COLO829 (cell line): ENCODE data around the gene CAMK2B.

Experiments
- DNase-seq: peaks from one replicate; pipeline ENCODE4 v3.0.0; 2012; ENCODE audit warnings: low spot score

CAMK2B gene

DNA sequence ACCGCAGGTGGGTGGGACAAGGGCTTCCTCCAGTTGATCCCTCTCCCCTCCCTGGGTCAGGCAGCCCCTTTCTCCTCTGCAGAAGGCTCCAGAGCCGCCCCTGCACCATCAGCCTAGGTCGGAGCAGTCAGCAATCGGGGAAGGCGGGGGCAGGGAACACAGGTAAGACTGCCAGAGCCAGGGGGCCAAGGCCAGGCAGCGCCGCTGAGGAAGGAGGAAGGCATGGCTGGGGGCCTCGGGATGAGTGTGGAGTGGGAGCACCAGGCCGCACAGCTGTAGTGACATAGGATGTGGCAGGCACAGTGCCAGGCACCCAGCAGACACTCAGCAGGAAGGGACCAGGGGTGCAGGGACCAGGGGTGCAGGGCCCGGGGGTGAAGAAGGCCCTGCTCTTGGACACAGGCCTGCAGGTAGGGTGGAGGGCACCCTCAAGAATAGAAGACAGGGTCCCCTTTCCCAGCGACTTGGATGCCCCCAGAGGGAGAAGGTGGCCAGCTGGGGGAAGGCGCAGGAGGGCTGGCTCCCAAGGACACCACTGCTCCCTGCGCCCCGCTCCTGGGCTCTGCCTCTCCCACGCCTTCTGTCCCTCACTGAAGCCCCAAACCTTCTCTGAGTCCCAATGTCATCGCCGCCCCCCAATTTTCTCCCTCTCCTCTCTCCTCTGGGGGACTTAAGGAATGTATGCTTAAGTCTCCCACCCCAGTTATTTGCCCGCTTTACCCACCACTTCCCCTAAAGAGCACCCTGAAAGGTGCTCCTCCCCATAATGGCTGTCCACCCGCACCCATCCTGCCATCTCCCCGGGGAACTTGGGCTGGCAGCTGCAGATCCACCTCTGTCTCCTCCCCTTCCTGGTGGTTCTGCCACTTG is 38.5 kb downstream of the CAMK2B start:
- no peak for DNase-seq

DNA sequence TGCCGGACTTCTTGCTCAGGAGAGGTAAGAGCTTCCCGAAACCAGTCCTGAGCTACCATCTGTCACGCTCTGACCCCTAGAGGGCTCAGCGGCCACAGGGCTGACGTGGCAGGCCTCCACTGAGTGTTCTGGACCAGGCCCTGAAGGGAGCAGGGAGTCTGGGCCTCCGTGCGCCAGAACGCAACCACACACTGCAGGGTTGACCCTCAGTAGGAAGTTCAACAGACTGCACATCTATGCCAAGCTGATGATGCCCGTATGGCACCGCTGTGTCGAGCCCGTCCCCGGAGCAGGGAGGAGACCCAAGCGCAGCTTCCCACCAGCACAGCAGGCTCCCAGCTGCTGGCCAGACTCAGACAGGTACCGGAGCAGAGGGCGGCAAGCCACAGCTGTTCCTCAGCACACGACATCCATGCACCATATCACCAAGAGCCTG is 39.2 kb downstream of the CAMK2B start:
- no peak for DNase-seq

DNA sequence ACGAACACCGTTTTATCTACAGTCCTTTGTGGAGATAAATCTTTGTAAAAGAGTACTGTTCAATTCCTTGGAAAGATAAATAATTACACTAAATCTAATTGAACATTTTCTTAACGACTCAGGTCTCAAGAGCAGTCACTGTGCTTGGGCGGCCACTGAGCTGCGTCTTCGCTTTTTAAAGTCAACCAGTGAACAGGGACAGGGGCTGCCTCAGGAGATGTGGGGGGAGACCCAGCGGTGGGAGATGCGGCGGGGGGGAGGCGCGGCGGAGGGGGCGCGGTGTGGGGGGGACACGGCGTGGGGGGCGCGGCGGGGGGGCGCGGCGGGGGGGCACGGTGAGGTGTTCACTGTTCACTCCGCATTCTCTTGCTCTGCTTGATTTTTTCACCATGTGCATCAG is 39.8 kb downstream of the CAMK2B start:
- DNase-seq, result no peak

DNA sequence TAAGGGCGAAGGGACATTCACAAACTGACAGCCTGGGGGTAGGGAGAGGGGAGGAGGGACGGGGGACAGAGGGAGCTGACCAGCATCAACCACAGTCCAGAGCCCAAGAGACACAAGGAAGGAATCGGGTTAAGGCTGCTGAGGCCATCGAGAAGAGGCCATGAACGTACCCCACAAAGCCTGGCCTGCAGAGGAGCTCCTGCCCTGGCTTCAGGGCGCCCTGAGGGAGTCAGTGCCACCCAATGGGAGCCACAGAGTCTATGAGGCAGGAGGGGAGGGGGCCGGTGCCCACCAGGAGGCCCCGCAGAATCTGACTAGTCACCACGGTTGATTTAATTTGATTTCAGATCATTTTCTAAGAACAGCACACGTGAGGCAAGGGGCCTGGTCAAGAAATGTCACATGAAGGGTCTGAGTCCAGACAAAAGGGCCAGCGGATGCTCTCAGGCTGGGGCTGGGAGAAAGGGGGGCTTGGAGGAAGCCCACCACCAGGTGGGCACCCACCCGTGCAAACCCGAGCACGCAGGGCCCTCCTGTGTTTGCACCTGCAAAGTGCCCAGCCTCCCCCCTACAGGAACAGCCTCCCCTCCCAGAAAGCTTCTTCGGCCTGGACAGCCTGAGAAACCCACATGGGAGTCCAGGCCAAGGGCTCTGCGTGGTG is 40.4 kb downstream of the CAMK2B start:
- DNase-seq, result no peak

DNA sequence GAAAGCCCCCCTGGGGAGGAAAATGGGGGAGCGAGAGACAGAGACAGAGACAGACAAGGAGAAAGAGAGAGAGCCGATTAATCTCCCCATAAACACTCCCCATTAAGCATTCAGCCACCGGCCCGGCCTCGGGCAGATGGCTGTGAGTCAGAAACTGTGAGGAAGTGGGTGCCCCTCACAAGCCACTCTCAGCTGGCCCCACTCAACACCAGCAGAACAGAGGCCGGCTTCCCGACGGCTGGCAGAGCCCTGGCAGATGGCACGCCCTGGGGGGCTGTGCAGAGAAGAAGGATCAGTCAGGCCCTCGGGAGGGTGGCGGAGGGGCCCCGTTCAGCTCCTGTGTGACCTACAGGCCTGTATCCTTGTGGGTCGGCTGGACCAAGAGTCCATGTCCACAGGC is 41.2 kb downstream of the CAMK2B start:
- DNase-seq, result no peak

DNA sequence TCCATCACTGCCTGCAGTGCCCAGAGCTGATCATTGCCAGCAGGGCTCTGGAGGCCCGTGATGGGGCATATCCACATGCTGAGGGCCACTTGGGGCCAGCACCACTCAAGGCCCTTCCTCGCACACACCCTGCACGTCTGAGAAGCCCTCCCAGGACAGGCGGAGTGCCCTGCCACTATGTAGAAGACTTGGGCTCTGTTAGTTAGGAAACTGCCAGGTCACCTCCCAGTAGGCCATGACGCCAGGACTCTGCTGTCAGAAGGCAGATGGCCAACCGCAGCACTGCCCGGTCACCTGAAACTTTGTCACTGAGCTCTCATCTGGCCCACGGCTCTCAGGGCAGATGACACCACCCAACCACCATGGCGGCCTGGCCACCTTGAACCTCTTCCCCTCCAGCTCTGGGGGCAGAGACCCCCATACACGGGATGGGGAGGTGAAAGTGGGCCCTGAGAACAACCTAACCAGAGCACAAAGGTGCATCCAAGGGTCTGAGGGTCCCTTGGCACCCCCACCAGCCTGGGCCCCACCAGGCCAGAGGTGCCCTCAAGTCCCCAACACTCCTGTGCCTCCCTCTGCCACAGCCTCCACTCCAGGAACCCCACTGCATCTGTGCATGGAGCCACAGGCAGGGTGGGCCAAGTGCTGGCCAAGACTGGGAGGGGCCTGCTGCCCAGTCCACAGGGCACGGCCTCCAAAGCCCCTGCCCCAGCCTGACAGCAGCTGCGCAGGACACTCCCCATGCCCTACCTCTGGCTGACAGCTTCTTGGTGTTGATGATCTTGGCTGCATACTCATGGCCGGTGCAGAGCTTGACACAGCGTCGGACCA is 41.8 kb downstream of the CAMK2B start:
- no peak for DNase-seq

DNA sequence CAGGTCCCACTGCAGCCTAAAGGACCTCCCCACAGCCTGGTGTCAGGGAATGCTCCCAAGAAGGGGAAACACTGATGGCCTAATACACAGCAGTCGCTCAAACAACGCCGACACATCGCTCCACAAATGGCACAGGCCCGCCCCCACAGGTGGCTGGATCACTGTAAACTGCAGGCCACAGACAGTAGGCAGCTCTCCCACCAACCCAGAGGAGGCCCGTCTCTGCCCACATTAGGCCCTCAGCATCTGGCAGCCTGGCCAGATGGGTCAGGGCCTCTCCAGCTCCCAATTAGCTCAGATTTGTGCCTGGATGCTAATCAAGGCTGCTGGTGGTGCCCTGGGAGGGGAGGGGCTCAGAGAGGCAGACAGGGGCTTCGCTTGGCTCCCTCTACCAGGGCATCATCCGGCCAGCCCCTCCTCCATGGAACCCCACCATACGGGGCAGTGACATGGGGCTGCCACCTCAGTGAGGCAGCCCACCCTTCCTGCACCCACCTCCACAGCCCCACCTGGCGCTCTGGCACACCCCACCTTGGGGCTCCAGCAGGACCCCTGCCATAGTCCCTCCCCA is 42.7 kb downstream of the CAMK2B start:
- DNase-seq, result no peak

DNA sequence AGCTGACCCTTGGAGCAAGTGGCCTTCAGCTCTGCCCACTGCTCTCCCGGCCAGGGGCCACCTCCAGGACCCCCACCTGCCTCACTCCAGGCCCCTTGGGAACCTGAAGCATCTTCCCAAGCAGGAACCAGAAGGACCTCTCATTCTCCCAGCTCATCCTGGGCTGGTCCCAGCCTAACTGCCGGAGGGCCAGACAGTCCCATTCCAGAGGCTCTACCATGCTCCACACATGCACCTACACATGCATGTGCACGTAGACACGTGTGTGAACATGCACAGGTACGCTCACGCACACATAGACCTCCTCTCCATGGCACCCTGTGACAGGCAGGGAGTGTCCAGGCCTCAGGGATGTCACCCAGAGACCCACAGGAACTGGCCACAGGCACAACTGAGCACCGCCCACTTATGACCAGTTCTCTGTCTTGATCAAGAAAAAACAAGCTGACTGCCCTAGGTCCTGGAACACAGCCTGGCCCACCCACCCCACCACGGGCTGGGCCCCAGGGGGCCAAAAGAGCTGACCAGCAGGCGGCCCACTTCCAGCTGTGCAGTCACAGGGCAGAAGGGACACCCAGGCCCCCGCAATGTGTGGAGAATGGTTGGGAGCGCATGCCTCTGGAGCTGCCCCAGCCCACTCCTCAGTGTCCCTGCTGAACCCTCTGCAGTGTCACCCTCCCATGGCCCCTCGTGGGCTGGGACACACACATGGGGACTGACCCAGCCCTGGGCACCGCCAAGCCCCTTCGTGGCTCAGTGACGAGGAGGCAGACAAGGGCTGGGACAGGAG is 43.4 kb downstream of the CAMK2B start:
- DNase-seq, result no peak

DNA sequence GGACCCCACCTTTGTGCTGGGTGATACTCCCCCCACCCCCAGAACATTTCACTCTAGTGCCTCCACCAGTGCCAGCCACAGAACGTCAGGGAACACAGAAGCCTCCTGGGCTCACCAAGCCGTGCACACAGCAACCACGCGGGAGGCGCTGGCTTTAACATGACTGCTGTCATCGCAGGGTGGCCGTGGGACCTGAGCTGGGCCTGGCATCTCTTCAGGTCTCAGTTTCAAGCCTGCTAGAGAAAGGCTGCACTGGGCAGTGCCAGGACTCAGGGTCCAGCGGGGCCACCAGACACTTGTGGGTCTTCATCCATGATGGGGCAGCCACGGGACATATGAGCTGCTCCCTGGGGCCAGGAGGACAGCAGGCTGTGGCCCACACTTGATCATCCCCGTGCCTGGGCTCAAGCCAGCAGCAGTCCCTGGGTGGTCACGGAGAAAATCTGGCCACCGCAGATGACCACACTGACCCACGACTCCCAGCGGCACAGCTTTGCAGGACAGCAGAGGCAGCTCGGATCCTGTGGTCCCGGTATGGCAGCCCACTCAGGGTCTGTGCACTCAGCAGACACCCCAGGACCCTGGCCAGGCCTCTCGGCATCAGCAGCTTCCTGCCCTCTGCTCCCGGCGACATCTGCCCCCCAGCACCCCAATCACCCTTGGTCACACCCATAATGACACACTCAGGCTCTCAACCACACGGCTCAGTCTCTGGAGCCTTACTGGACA is 44.2 kb downstream of the CAMK2B start:
- no peak for DNase-seq

DNA sequence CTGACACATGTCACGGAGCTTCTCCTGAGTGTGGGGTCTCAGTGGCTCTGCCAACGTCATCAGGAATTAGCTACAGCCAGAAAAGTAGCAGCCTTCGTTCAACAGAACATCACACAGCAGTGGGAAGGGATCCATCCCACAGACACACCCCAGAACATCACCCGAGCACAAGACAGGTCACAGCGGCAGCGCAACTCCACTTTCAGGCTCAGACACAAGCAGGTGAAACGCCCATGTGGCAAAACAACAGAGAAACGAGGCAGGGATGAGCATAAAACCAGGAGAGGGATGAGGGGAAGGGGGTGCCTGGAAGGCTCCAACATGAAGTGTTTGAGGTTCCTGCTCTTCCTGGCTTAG is 44.8 kb downstream of the CAMK2B start:
- DNase-seq, result no peak

DNA sequence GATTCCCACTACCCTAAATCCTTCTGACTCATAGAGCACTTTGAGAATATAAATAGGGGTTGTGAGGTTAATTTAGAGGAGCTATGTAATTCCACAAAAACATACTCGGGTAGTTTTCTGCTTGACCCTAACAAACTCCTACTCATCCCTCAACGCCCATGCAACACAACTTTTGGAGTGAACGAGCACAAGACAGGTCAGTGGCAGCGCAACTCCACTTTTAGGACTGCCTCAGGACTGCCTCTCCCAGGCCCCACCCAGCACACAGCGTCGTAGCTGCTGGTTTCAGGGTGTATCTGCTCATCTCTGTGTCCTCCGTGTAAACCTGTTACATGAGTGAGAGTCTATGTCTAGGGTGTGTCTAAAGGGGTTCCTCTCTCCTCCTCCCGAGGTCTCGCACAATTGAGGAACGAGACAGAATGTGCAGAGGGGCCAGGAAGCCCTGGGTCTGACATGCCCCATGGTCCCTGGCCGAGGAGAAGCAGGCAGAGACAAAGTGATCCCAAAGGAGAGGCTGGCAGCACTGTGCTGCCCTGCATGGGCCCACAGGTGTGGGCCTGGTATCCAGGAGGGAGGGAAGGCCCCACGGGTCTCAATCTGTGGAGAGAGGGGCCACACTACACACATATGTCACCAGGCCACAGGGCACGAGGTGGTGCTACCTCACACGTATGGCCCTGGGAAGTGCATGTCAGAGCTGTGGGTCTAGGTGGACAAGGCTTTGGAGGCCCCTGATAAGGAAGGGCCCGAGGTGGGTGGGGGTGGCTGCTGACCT is 45.5 kb downstream of the CAMK2B start:
- no peak for DNase-seq

DNA sequence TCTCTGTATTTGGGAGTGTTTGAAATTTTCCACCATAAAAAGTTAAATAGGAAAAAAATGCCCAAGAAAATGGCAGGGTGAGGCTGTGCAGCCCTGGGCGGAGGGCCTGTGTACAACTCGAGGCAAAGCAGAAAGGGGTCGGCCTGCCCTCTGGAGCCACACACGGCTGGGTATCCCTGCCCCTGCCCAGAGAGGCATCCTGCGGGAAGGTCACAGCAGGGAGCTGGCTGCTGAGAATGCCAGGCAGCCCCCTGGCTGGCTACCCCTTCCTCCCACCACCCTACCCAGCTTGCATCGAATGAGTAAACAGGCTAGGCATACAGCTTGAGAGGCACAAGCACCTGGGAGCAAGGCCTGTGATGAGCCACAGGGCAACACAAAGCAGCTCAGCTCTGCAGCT is 46.1 kb downstream of the CAMK2B start:
- DNase-seq, result no peak

DNA sequence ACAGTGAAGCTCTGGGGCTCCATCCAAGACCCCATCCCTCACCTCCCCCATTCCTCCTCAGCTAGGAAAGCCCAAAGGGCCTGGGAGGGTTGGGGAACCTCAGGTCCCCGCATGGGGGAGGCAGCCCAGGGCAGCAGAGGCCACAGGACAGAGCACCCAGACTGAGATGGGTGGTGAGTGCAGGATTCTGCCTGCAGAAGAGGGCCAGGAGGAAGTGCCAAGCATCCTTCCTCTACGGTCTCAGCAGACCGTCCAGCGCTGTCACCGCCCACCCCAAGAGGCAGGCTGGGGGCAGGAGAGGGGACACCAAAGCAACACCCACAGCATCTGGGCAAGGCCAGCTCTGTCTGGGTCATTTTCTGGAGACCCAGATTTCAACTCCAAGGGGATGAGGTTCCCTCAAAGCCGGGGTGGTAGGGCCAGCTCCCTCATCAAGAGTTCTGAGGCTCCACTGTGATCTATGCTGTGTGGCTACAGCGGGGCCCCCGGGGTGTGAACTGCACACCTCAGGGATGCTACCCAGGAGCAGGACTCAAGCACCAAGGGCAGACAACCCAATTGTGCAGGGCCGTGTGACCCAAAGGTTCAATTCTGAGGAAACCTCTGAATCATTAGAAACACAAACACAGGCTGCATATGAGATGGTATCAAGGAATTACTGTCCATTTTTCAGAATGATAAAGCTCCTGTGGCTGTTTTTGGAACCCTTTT is 46.8 kb downstream of the CAMK2B start:
- DNase-seq, result no peak

DNA sequence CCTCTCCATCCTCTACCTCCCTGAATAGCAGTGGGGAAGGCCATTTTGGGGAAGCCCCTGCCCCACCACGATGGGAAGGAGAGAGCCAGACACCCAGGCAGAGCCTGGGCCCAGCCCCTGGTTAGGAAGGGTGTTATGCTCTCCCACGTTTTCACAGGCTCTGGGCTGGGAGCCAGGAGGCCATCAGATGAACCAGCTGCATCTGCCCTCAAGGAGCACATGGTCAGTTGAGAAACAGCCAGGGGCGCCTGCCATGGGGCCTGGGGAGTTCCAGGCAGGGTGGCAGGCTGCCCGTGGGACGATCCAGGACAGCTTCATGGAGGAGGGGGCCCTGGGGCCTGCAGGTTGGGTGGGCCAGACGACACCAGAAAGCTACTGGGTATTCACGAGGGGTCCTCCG is 47.5 kb downstream of the CAMK2B start:
- DNase-seq, result no peak

DNA sequence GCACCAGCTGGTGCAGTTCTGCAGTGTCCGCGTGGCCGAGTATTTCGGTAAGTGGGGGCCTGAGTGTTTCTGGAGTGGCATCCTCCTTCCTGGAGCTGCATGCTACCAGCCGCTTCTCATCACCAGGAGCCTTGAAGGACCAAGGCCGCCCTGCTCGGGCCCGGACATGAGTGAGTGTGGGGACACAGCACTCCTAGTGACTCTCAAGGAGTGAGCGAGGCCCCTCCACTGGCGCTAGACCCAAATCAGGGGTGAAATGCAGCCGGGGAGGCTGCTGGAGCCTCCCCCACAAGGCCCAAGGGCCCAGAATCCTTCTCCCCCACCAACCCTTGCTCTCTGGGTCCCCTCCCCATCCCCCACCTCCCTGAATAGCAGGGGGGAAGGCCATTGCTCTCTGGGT is 48.0 kb downstream of the CAMK2B start:
- no peak for DNase-seq

DNA sequence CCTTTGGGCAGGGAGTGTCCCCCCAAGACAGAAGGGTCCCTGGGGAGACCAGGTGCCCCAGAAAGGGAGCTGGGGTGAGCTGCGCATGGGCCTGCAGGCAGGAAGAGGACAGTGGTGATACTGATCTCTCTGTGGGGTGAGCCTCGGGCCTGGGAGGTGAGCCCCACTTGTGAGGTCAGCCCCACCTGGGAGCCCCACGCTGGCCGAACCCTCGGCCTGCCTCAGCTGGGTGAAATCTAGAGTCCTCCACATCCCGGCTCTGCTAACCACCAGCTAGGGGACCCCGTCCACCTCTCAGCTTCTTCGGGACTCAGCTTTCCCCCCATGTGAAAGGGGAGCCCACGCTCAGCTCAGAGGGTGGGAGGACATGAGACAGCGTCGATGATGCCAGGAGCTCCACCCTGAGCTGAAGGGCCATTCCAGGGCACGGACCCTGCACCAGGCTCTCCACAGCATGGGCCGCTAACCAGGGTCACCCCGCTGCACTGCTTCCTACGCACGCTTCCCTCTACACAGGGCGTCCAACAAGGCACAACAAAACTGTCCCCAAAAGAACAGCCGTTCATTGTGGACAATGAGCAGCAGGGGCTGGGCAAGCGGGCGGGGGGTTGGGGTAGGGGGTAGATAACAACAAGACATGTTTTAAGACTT is 48.7 kb downstream of the CAMK2B start:
- DNase-seq, result no peak

DNA sequence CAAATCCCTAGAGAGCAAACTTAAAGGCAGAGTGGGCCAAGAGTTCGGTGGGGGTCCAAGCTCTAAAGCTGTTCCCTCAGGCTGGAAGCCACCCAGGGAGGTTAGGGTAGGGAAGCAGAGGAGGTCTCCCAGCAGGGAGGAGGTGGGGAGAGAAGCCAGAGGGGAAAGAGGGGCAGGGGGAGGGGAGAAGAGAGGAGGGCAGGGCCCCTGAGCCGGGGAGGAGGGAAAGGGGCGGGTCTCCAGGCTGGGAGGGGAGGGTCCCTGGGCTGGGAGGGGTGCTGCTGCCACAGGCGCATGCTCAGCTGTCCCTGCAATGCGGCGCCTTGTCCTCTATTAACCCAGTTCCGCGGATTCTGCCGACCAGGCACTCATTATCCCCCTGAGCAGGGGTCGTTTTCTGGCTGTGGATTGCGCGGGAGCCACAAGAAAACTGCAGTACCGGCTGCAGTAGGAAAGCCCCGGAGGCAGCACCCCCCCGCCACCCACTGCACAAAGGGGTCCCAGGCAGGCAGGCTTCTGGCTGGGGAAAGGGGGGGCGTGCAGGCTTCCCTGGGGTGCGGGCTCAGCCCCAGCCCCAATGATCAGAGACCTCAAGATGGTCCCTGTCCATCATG is 49.3 kb downstream of the CAMK2B start:
- no peak for DNase-seq

DNA sequence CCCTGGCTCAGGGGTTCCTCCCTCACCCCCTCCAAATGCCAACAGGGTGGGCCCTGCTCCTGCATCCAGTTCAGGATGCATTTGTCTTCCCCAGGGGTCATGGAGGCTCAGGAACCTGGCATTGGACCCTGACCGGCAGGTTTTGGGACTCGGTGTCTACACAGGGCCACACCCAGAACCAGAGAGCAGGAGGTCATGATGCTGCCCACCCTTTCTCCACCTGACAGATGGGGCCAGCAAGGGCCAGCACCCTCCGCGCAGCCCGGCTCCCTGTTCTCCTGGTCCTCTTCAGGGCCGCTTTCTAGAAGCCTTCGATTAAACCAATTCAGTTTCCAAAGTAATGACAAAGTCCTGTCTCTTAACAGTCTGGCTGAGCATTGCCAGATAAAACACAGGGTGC is 50.2 kb downstream of the CAMK2B start:
- no peak for DNase-seq

DNA sequence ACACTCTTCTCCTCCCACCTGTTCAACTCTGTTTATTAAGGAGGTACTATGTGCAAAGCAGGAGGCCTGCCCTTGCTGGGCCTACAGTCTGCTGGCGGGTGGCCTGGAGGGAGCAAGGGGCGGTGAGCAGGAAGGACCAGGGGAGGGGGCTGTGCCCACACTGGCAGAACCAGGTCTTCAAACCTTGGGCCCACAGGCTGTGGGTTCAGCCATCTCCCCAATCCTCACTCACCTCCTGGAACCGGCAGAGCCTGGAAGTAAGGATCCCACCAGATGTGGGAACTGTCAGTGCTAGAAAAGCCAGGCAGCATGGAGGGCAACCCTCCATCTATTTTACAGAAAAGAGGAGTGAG is 50.8 kb downstream of the CAMK2B start:
- no peak for DNase-seq
